GM21526 (cell line): ENCODE data around the gene NCOR1.
"Not testable (repeated sequence)": the region's sequence is repeated elsewhere in the genome, so short reads cannot be mapped to it uniquely, and the experiment has no call there.

ENCODE experiments used
- ATAC-seq: cut with Tn5 transposase; IDR thresholded peaks from one replicate; pipeline ENCODE4 v1.9.1; 2021; ENCODE audit warnings: moderate library complexity; ENCODE audit not compliant: unreplicated experiment, low FRiP score

Gene NCOR1

DNA sequence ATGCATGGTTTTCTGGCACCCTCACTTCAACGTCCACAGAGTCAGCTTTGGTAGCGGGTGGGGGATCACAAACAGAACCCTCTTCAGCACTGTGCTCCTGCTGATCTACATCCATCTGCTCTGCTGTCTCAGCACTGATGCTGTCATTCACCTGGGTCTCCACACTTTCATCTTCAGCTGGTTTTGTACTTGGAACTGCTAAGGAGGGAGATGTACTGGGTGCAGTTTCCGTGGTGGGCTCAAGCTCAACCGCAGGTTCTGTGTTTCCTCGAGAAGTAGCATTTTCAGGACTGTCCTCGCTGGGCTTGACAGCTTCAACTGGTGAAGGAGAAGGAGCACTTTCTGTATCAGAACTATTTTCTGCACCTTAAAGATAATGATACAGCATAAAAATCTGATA is 113.9 kb downstream of the NCOR1 start:
- no peak for ATAC-seq

DNA sequence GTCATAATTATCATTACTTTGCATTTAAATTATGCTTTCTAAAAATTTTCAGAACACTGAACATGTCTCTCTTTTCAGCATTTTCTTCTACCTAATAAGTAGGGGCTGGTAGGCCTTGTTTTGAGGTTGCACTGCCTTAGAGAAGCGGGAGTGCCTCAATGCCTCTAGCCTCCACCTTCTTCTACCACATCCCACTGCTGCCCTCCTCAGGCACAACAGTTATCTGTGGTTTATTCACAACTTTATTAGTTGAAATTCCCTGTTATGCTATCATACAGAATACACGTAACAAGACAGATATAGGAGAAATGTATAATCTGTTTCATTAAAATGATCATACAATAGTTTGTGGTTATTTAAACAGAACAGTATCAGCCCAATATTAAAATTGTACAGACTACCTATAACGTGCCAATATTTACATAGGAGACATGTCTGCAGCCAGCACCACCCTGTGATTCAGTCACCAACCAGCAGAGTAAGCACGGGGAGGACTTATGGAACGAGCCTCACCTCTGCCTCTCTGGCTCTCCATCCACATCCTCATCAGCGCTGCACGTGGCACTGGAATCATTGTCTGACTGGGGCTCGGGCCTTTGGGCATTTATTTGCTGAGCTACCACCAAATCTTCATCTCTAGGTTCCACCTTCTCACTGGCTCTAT is 114.5 kb downstream of the NCOR1 start:
- no peak for ATAC-seq

DNA sequence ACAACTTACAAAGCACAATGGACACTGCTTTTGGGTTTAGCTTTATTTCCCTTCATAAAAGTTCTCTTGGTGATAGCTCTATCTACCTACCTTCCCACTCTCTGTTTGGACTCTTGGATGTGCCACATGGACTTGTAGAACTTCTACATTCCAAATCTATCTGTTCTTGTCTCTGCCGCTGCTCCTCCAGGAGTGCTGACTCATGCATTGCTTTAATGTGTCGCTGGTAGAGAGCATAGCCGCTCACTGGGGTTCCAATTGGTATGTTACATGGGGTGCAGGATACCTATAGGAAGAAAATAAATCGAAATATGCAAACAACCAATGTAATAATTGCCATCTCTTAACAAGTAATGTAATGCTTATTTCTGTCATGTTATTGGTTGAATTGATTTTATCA is 123.6 kb downstream of the NCOR1 start:
- no peak for ATAC-seq

DNA sequence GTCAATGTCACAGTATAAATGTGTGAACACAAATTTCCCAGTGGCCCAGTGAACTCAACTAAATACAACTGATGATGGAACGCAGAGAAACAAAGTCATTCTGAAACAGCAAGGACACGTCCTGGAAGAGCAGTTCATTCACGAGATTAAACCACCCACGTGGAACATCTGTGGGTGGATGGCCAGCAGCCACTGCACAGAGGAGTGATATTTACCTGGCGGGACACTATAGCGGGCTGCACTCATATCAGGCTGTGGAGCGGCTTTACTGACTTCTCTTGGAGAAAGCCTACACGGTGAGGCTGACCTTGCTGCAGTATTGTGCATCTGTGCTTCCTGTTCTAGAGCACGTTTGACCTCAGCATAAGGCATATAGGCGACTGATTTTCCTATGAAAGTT is 128.4 kb downstream of the NCOR1 start:
- no peak for ATAC-seq

DNA sequence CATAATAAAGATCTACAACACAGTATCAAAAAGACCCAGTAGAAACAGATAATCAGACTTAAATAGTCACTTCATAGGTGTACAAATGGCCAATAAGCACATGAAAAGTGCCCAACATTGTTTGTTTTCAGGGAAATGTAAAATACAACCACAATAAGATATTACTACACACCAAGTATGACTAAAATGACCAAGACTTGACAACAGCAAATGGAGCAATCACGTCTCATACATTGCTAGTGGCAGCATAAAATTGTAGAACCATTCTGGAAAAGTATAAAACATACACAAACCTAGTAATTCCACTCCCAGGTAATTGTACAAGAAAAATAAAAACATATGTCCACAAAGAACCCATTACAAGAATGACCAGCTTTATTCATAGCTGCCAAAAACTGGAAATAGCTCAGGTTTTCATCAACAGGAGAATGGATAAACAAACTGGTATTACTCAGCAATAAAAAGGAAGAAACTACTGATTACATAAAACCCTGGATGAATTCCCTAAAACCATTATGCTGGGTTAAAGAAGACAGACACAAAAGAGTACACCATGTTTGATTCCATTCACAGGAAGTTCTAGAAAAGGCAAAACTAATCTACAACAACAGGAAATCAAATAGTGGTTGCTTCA is 130.2 kb downstream of the NCOR1 start:
- no peak for ATAC-seq

DNA sequence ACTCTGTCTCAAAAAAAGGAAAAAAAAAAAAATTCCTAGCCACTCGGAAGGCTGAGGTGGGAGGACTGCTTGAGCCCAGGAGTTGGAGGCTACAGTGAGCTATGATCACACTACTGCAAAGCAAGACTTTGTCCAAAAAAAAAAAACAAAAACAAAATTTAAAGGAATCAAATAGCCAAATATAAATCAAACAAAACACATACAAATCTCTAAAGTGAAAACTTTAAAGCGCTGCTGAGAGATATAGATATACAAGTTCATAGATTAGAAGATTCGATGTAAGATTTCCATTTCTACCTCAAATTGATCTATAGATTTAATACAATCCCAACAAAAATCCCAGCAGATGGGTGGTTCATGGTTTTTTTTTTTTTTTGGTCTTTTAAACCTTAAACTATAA is 132.1 kb downstream of the NCOR1 start:
- ATAC-seq = no peak

DNA sequence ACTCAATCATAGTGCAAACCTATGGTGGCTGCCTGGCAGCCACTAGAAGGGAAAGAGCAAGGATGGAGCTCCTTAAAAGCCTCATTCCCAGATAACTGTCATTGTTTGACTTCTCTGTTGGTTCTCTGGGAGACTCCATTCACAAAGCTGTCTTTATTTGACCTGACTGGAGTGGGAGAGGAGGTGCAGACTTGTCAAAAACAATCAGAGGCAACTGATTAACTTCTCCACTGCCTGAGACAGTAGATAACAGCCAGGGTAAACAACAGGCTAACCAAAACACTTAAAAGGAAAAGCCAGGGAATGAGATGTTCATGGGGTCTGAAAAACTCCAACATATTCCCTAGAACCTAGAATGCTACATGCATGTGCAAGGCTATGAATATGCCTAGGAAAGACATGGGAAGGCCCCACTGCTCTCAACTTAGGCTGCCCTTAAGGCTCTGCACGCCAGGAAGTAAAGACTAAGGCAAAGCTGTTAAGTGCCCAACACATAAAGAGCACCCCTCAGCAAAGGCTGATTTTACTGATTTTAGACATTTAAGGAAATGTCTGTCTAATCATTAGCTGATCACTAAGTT is 133.7 kb downstream of the NCOR1 start:
- no peak for ATAC-seq

DNA sequence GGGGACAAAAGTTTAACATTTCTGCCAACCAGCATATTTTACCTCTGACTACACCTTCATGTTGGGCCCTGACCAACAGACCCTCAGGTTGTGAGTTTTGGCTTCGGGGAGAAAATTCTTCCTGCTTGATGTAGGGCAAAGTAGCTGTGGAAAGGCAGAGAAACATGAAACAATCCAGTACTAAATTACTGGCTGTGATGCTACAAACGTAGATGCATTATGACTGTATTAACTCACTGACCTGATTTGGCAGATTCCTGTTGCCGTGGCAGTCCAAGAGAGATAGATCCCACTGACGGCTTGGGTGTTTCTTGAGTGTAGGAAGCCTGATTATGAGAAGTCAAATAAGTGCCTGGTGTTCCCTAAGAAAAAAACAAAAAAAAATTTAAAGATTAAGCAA is 135.0 kb downstream of the NCOR1 start:
- ATAC-seq = no peak

DNA sequence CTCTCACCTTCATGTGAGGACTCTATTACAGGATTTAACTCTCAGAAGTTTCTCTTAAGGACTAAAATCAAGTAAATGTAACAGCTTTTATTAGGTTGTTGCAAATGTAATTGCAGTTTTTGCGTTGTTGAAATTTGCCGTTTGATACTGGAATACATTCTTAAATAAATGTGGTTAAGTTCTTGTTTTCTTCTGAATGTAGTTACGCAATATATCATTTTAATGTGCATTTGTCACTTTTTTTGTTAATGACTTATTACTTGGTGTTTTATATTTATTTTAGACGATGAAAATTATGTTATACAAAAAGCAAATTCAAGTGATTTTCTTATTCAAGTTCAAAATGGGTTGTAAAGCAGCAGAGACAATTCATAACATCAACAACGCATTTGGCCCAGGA is 139.4 kb downstream of the NCOR1 start:
- ATAC-seq = no peak

DNA sequence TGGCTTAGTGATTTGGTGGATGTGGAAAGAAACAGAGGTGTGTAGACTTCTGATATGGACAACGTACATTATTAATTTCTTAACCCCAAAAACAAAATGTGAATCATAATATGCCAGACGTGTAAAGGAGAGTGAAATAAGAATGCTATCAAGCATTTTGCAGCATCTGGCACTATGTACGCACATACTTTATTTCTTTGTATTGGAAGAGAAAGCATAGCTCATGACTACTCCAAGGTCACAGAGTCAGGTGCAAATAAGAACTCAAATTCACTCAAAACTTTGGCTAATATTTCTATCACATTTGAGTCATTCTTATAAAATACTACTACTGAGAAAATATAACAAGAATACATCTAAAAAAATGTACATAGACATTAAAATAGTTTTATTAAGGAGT is 140.9 kb downstream of the NCOR1 start:
- no peak for ATAC-seq

DNA sequence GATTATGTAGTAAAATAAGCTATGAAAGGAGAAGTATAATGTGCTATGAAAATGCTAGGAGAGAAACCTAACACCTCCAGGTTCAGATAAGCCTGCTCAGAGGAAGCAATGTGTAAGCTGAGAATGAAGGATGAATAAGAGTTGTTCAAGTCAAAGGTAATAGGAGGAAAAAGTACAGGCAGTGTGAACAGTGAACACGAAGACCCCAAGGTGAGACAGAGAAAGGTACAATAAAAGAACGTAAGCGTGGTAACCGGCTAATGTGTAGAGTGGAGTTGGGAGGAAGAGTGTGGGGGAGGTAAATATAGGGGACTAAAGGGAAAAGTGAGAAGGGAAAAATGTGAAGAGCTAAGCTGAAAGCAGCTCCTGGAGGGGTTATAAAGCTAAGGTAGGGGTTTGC is 141.5 kb downstream of the NCOR1 start:
- ATAC-seq = no peak

DNA sequence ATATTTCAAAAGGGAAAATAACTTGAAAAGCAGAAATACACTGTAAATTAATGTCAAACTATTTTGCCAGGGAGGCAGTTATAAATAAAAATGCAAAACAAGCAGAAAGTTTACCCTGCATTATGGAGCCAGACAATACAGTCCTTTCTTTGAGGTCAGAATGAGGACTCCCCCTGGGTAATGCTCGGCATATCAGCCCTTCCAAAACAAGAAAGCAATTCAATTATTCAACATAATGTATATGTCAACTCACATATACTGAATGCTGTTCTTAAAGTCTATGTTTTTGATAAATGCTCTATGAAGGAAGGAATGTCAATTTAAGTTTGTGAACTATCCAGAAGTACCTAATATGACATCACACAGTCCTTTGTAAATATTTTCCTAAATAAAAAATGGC is 143.3 kb downstream of the NCOR1 start:
- ATAC-seq = no peak

DNA sequence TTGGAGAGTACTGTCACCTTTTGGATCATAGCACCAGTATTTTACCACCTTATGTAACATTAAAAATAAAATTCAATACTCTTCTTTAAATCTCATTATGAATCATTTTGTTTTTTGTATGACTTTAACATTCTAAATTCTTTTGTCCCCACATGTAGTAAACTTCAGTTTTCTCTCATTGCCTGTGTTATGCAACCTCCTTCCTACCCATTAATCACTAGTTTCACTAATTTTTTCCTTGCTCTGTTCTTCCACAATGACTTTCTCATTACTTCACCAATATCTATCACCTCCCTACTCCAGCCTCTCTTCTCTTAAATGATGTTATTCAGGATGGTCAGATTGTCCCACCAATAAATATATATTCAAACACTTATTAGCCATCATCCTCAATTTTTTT is 147.0 kb downstream of the NCOR1 start:
- no peak for ATAC-seq

DNA sequence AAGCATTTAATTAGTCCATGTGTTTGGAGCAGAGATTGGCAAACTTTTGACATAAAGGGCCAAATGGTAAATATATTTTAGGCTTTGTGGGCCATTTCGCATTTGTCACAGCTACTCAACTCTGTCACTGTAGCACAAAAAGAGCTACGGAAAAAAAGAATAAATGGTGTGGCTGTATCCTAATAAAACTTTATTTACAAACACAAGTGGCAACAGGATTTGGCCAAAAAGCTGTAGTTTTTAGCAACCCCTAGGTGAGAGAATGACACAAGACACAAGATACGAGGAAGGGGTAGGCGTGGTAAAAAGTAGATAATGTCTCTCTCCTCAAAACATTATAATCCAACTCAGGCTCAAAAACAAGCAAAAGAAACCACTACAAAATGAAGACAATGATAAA is 149.2 kb downstream of the NCOR1 start:
- ATAC-seq = no peak

DNA sequence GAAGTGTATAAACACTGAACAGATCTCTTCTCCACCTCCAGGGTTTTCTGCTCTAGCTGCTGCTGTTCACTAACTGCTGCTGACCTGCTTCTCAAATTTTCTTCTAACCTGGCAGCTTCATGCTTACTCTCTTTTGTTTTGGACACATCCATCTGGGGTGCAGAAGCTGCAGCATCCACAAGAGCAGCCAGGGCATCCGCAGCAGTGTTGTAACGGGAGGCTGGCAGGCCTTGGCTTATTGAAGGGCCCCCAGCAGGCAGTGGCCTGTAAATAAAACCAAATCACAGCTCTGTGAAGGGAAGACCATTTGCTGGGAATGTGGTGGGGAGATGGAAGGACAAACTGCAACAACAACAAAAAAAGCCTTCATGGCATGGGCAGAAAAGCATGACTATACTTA is 153.7 kb downstream of the NCOR1 start:
- ATAC-seq = no peak

DNA sequence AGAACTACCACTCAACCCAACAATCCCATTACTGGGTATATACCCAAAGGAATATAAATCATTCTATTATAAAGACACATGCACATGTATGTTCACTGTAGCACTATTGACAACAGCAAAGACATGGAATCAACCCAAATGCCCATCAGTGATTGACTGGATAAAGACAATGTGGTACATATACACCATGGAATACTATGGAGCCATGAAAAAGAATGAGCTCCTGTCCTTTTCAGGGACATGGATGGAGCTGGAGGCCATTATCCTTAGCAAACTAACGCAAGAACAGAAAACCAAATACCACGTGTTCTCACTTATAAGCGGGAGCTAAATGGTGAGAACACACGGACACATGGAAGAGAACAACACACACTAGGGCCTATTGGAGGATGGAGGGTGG is 160.2 kb downstream of the NCOR1 start:
- ATAC-seq = not testable (repeated sequence)

DNA sequence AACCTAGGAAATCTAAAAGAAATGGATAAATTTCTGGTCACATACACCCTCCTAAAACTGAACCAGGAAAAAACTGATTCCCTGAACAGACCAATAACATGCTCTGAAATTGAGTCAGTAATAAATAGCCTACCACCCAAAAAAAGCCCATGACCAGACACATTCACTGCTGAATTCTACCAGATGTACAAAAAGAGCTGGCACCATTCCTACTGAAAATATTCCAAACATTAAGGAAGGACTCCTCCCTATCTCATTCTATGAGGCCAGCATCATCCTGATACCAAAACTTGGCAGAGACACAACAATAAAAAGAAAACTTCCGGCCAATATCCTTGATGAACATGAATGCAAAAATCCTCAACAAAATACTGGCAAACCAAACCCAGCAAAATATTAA is 162.8 kb downstream of the NCOR1 start:
- no peak for ATAC-seq

DNA sequence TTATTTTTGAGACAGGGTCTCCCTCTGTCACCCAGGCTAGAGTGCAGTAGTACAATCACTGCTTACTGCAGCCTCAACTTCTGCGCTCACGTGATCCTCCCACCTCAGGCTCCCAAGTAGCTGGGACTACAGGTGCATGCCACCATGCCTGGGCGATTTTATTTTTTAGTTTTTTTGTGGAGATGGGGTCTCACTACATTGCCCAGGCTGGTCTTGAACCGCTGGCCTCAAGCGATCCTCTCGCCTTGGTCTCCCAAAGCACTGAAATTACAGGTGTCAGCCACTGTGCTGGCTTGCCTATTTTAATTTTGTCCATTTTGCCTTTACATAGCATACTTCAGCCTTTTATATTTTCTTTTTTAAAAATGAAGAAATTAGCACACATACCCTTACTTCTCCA is 164.5 kb downstream of the NCOR1 start:
- no peak for ATAC-seq

DNA sequence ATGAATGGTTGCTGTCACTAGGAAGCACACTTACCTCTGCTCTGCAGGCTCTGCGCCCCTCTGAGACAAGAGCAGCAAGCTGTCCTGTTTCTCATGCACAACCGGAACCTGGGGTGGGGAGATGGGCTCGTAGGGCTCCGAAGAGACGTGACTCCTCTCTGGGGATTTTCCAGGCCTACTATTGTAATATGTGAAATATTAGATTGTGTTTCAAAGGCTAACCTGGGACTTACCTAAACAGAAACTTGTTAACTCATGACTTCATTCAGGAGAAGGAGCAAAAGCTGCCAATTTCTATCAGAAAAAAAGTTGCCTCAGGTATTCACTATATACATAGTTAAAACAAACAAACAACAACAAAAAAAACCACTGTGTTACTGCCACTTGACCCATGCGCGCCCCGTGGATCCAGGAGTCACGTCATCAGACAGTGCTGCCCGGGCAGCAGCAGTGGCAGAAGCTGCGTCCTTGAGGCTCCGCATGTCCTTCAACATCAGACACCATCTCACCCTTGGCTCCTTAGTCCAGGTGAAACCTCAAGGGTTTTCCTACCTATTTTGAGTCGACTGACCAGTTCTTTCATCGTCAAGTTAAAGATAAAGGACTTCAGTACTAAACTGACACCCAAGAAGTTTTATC is 166.4 kb downstream of the NCOR1 start:
- ATAC-seq = no peak

DNA sequence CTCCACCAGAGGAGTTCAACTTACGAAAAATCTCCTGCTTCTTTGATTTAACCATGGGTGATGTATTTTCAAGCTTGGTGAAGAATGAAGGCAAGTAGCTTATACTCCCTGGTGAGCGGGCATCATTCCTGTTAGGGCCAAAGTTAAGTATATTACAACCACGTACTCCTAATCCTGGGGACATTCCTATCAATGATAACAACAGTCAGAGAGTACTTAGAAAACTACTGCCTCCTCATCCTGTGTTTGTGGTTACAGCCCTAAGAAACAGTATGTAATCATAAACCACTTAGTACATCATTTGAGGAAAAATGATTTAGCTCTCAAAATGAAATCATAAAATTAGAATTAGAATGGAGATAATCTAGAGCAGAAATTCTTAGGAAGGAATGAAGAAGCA is 168.4 kb downstream of the NCOR1 start:
- ATAC-seq = no peak

DNA sequence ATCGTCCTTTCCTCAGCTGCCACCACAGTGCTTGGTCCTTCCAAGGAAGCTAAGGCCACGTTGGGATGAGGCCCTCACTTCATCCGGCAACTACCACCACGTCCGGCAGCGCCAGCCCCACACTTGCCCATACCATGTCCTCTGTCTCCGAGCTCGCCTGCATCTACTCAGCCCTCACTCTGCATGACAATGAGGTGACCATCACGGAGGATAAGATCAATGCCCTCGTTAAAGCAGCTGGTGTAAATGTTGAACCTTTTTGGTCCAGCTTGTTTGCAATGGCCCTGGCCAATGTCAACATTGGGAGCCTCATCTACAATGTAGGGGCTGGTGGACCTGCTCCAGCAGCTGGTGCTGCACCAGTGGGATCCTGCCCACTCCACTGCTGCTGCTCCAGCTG is 170.8 kb downstream of the NCOR1 start:
- ATAC-seq = no peak

DNA sequence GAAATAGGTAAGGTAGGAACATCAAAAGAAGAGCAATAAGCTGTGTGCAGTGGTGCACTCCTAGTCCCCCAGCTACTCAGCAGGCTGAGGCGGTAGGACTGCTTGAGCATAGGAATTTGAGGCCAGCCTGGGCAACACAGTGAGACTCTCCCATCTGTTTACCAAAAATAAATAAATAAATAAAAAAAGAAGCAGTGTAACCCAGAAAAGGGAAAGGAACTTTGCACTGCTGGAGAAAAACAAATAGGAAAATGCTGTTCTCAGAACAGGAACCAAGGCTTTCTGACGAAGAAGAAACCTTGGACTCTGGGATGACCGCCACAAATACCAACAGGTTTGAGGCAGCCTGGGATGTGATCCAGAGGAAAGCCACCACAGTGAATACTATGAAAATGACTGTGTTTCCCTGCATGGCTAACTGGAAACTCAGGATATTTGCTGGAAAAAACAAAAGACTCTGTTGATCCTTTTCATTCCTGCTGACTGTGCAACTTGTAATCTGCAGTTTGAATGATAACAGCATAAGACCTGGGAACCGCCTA is 174.6 kb downstream of the NCOR1 start:
- ATAC-seq = no peak
